Neural cell (in vitro differentiated cells): ENCODE data around the gene HS6ST3. TPM values are rescaled to one million over a fixed set of nuclear protein-coding genes. Genes with fewer than 3 reads are reported as not detected.

Experiments used
- H2AFZ ChIP-seq: fragments of 200-600, 300-800 bp; sonication (generic), shearing (Covaris generic); 2 replicates; pipeline ENCODE4 v1.6.0; 2014; ENCODE audit warnings: low read depth, mild to moderate bottlenecking, antibody characterized with exemption, low read length, moderate library complexity
- H3F3A ChIP-seq: fragments of 200-600 bp; shearing (Covaris generic); 2 replicates; pipeline ENCODE4 v1.6.1; 2016; ENCODE audit warnings: mild to moderate bottlenecking, moderate library complexity, mixed read lengths, antibody characterized with exemption, low read length; ENCODE audit not compliant: insufficient read depth, poor library complexity, severe bottlenecking
- H3K27ac ChIP-seq: fragments of 200-600, 300-800 bp; sonication (generic), shearing (Covaris generic); 2 replicates; pipeline ENCODE4 v1.5.1; 2014; ENCODE audit warnings: mild to moderate bottlenecking, low read length, moderate library complexity
- H3K27me3 ChIP-seq: fragments of 300-800, 200-600 bp; sonication (generic), shearing (Covaris generic); 2 replicates; pipeline ENCODE4 v1.6.0; 2014; ENCODE audit warnings: mild to moderate bottlenecking, low read depth, low read length, moderate library complexity; ENCODE audit not compliant: insufficient read depth
- H3K36me3 ChIP-seq: fragments of 300-800, 200-600 bp; sonication (generic), shearing (Covaris generic); 2 replicates; pipeline ENCODE4 v1.5.1; 2014; ENCODE audit warnings: mild to moderate bottlenecking, antibody characterized with exemption, low read length, moderate library complexity; ENCODE audit not compliant: insufficient read depth
- H3K4me2 ChIP-seq: fragments of 300-800, 200-600 bp; sonication (generic), shearing (Covaris generic); 2 replicates; pipeline ENCODE4 v1.6.0; 2014; ENCODE audit warnings: mild to moderate bottlenecking, low read length
- H3K4me3 ChIP-seq: fragments of 300-800, 200-600 bp; sonication (generic), shearing (Covaris generic); 2 replicates; pipeline ENCODE4 v1.5.1; 2014; ENCODE audit warnings: mild to moderate bottlenecking, low read length, moderate library complexity
- H3K79me2 ChIP-seq: fragments of 200-600 bp; shearing (Covaris generic); replicated peaks from 2 replicates; pipeline ENCODE4 v1.6.0; 2014; ENCODE audit warnings: mild to moderate bottlenecking, low read length, moderate library complexity; ENCODE audit not compliant: insufficient read depth
- H3K9ac ChIP-seq: fragments of 300-800, 200-600 bp; sonication (generic), shearing (Covaris generic); 2 replicates; pipeline ENCODE4 v1.6.1; 2016; ENCODE audit warnings: mild to moderate bottlenecking, low read length, mixed read lengths
- H3K9me2 ChIP-seq: fragments of 200-600 bp; shearing (Covaris generic); 2 replicates; pipeline ENCODE4 v1.6.1; 2016; ENCODE audit warnings: mild to moderate bottlenecking, low read length, mixed read lengths; ENCODE audit not compliant: insufficient read depth
- H3K9me3 ChIP-seq: fragments of 200-600, 300-800 bp; sonication (generic), shearing (Covaris generic); 2 replicates; pipeline ENCODE4 v1.6.1; 2016; ENCODE audit warnings: mild to moderate bottlenecking, mixed run types, low read length, moderate library complexity, mixed read lengths
- H4K20me1 ChIP-seq: fragments of 200-600 bp; shearing (Covaris generic); 2 replicates; pipeline ENCODE4 v1.6.1; 2016; ENCODE audit warnings: mild to moderate bottlenecking, mixed run types; ENCODE audit not compliant: insufficient read depth
- CTCF ChIP-seq: fragments of 450-650 bp; IDR thresholded peaks from 2 replicates; pipeline ENCODE4 v1.5.1; 2014; ENCODE audit warnings: antibody characterized with exemption, mild to moderate bottlenecking, moderate library complexity; ENCODE audit not compliant: poor library complexity, severe bottlenecking
- EP300 ChIP-seq: fragments of 450-650 bp; conservative IDR thresholded peaks from 2 replicates; pipeline ENCODE4 v1.6.1; 2014; ENCODE audit warnings: antibody characterized with exemption, mild to moderate bottlenecking, moderate library complexity; ENCODE audit not compliant: poor library complexity, severe bottlenecking
- EZH2 ChIP-seq: fragments of 200-600, 300-800 bp; shearing (Covaris generic), sonication (generic); IDR thresholded peaks from 2 replicates; pipeline ENCODE4 v1.6.1; 2014; ENCODE audit warnings: antibody characterized with exemption, low read length, borderline replicate concordance, mild to moderate bottlenecking; ENCODE audit not compliant: insufficient read depth, poor library complexity, severe bottlenecking
- MXI1 ChIP-seq: fragments of 450-650 bp; conservative IDR thresholded peaks from 2 replicates; pipeline ENCODE4 v1.6.1; 2014; ENCODE audit warnings: antibody characterized with exemption, mild to moderate bottlenecking; ENCODE audit not compliant: poor library complexity, severe bottlenecking
- POLR2AphosphoS5 ChIP-seq: IDR thresholded peaks from 2 replicates; pipeline ENCODE4 v1.6.1; 2012
- RAD21 ChIP-seq: fragments of 450-650 bp; conservative IDR thresholded peaks from 2 replicates; pipeline ENCODE4 v1.6.1; 2014; ENCODE audit warnings: antibody characterized with exemption, mild to moderate bottlenecking, moderate library complexity
- REST ChIP-seq: IDR thresholded peaks from 2 replicates; pipeline ENCODE4 v1.6.1; 2012; ENCODE audit warnings: borderline replicate concordance
- SMC3 ChIP-seq: fragments of 450-650 bp; conservative IDR thresholded peaks from 2 replicates; pipeline ENCODE4 v1.6.1; 2014; ENCODE audit warnings: antibody characterized with exemption, mild to moderate bottlenecking, moderate library complexity; ENCODE audit not compliant: poor library complexity
- TAF1 ChIP-seq: IDR thresholded peaks from 2 replicates; pipeline ENCODE4 v1.6.1; 2012; ENCODE audit warnings: low read depth
- polyA plus RNA-seq: library from polyadenylated mRNA; depleted of rRNA; stranded (reverse); fragments of >200 nt; gene quantifications from 2 replicates; pipeline ENCODE4 v1.2.3, GENCODE V29; 2014

The HS6ST3 gene
- polyA plus RNA-seq, 1 donor from 2014 or later: 10.9 TPM

GRCh38 chr13:96804174-96804573 lies 714.3 kb downstream of the HS6ST3 start:
- Histone ChIP-seq H4K20me1 (no peaks in the 10 kb centered on the region), H3K36me3 (no peaks in the 10 kb centered on the region), H3K27ac (no peak overlapping the region), H3K4me3 (no peak overlapping the region), H3F3A (no peaks in the 10 kb centered on the region), H2AFZ (no peak overlapping the region), H3K9ac (no peak overlapping the region), H3K9me3 (no peaks in the 10 kb centered on the region), H3K79me2 (no peaks in the 10 kb centered on the region), H3K4me2 (no peak overlapping the region), H3K9me2 (no peaks in the 10 kb centered on the region), H3K27me3 (no peaks in the 10 kb centered on the region)
- TF ChIP-seq POLR2AphosphoS5: no peak
- no peak for TF ChIP-seq EP300
- no peak for TF ChIP-seq TAF1
- TF ChIP-seq EZH2: no peak
- no peak for TF ChIP-seq MXI1
- TF ChIP-seq RAD21: no peak
- TF ChIP-seq SMC3: no peak
- no peak for TF ChIP-seq CTCF
- TF ChIP-seq REST: no peak

GRCh38 chr13:96806746-96807145 lies 716.8 kb downstream of the HS6ST3 start:
- H3K9me2 ChIP-seq: no peaks in the 10 kb centered on the region
- no peaks in the 10 kb centered on the region for H3F3A ChIP-seq
- H3K4me3 ChIP-seq: no peak overlapping the region
- no peaks in the 10 kb centered on the region for H3K79me2 ChIP-seq
- H3K27me3 ChIP-seq: no peaks in the 10 kb centered on the region
- no peaks in the 10 kb centered on the region for H3K36me3 ChIP-seq
- no peak for TF ChIP-seq TAF1
- no peak overlapping the region for H3K9ac ChIP-seq
- H2AFZ ChIP-seq: no peak overlapping the region
- no peaks in the 10 kb centered on the region for H3K9me3 ChIP-seq
- H3K27ac ChIP-seq: no peak overlapping the region
- H3K4me2 ChIP-seq: no peak overlapping the region
- no peaks in the 10 kb centered on the region for H4K20me1 ChIP-seq
